HS-27A (cell line): ENCODE results near the gene PPIL6.
"Not testable (repeated sequence)": the region's sequence is repeated elsewhere in the genome, so short reads cannot be mapped to it uniquely, and the experiment has no call there.

ENCODE experiments used
- DNase-seq: peaks from one replicate; pipeline ENCODE4 v3.0.0-alpha.2; 2012; ENCODE audit warnings: low read depth, missing footprints

The PPIL6 gene

DNA sequence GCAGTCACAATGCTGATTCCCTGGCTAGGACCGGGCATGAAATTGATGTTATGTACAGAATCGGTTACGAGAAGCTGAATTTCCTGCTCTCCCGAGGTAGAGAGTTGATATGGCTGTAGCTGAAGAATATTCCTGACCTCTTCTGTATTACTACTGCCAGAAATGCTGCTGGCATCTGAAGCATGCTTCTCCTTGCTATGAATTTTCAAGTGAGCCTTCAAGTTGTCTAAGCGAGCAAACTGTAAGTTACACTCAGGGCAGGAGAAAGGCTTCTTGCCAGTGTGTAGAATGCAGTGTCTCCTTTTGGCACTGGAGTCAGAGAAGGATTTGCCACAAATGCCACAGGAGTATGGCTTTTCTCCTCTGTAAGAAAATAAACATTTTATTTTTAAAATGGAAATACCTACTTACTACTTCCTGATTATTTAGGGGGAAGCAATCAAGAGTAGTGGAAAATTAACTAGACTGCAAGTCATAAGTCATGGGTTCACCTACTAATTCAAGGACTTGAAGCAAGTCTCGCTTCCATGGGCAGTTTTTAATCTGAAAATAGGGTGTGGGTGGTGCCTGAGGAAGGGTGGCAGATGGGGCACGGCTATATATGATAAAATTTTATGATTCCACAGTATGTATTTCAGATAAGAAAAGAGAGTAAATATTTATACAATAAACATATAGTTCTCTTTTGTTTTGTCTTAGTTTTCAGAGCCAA is 25.9 kb upstream of the PPIL6 start:
- no peak for DNase-seq

DNA sequence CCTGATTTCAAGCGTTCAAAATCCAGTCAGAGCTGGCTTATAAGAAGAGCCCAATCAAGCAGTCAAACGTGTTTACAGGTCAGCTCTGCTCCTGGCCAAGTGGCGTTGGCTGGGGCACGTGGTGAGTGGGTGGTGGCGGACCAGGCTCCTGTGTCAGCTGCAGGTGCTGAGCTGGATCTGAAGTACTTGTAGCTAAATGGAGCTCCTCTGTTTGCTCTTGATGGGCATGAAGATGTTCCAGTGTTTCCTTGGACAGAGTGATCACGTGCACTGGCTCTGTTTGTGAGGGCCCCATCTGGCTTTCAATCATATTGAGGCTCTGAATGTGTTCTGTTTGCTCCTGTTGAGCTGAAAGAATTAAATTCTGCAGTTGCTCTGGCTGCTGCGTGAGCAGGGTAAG is 25.3 kb upstream of the PPIL6 start:
- DNase-seq = no peak

DNA sequence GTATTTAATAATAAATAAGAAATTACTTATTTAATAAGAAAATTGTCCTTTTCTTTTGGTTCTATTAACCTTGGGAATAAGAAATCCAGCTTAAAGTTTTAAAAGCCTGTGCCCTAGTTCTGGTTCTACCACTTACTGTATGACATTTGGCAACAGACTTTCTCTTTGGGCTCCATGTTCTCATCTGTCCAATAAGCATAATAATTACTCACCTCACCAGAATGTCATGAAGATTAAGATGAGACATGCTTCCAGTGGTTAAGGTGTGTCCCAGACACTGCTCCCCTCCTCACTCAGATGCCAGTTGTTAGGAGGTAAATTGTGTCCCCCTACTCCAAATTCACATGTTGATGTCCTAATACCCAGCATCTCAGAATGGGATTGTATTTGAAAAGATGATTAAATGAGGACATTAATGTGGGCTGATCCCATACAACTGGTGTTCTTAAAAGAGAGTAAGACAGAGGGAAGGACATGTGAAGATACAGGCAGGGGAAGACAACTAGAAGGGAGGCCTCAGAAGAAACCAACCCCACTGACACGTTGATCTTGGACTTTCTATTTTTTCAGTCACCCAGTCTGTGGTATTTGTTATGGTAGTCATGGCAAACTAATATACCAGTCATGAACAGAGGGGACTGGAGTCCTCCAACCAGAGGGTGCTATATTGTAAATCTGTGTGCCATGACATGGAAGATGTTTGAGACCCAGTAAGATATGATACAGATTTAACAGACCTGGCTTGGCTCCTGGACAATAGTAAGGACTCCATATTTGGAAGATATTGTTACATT is 21.5 kb upstream of the PPIL6 start:
- no peak for DNase-seq

GRCh38 chr6:109461205-109461604 is 20.8 kb upstream of the PPIL6 start:
- not testable (repeated sequence) for DNase-seq

- DNase-seq = no peak
These were observed 19.9 kb upstream of the PPIL6 start for GRCh38 chr6:109460161-109460829.

DNA sequence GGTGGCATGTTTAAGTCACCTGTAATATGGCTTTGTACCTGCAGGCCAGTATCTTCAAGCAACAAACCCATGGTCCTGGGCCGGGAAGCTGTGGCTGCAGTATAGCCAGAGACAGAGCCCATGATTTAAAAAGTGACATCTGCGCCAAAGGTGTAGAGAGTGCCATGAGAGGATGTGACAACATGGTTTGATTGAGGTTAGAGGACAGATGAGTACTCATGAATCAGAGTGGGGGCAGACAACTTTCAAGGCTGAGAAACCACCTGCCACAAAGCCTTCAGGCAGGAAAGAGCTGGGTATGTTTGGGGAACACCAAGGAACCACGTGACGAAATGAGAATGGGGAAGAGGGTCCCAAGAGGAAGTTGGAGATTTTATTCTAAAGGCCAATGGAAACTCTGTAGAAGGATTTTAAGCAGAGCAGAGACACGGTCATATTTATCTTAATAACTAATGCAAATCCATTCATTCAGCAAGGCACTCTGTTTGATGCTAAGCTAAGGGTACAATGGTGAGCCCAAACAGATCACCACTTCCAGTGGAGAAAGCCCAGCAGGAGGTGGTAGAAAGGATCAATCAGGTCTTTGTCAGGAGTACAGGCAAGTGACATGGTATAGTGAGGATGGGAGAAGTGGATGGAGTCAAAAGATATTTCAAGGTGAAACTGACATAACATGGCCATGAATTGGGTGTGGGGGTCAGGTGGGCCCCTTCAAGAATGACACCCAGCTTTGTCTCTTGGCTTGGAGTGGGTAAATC is 18.5 kb upstream of the PPIL6 start:
- no peak for DNase-seq

- no peak for DNase-seq
These were observed 17.2 kb upstream of the PPIL6 start for GRCh38 chr6:109457562-109457996.

GRCh38 chr6:109456710-109457561 is 16.5 kb upstream of the PPIL6 start:
- no peak for DNase-seq

- no peak for DNase-seq
These were observed 15.7 kb upstream of the PPIL6 start for GRCh38 chr6:109456111-109456583.

DNA sequence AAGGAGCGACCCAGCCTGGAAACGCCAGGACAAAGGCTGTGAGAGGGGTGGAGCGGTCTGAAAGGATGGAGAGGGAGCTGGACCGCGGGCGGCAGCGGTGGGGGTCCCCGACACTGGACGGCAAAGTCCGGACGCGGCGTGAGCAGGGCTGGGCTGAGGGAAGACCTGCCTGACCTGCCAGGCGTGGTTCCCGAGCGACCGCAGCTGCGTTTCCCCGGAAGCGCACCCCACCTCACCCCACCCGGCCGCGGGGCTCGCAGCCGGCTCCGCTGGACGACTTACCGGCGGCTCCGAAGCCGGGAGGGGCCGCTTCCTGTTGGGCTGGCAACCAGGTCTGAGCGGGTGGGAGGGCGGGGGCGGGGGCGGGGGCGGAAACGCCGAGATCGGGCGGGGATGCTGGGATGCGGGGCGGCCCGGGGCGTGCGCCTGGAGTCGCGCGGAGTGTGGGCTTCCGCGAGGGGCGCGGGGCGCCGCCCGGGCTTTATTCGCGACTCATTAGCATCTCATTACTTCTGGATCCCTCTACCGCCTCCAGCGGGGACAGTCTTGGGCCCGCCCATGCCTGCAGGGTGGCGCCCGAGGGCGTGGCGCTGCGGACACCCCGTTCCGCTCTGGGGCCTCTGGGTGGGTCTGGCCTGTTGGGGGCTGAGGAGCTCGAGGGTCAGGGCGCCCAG is 15.1 kb upstream of the PPIL6 start, which contains the start of gene MICAL1:
Gene MICAL1, minus strand, starts transcription at position 336 of the 674 bp plus-strand sequence. CDS start 1,576 bp downstream, outside the sequence.
- no peak for DNase-seq

DNA sequence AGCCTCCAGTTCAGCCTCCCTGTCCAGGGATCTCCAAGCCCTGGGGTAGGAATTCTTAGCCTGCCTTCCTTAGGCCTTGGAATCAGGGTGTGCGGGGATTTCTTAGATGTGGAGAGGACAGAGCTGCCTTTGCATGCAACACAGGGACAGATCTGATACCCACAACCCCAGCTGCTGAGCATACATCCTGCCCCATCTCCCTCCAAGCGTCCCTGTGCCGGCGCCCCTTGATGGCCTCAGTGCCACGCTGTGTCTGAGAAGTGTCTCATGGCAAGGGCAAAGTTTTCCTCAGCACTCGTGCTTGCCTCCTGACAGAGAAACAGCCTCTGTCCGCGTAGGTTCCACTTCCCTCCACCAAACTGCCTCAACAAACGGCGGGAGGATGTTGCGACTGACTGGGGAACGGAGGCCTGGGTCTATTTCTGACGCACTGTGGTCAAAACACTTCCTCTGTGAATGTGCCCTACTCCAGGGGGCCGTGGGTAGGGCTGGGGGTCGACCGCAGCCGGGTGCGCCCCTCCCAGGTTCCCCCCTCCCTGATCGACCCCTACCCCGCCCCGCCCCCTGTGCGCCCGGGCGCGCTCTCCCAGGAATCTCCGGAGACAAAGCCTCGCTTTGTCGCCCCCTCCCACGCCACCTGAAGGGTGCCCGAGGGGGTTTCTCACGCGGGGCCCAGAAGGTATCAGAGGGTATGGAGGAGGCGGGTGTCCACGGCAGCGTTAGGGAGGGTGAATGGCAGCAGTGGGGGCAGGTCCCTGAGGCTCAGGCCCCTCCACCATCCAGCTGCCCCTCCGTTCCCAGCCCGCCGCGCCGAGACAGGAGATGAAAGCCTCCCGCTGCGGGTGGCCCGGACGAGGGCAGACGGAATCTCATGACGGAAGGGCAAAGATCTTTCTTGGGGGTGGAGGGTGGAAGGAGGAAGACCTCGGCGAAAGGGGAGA is 14.3 kb upstream of the PPIL6 start:
- no peak for DNase-seq

GRCh38 chr6:109453594-109454495 is 13.4 kb upstream of the PPIL6 start:
- no peak for DNase-seq

GRCh38 chr6:109453156-109453555 is 12.7 kb upstream of the PPIL6 start:
- no peak for DNase-seq

DNA sequence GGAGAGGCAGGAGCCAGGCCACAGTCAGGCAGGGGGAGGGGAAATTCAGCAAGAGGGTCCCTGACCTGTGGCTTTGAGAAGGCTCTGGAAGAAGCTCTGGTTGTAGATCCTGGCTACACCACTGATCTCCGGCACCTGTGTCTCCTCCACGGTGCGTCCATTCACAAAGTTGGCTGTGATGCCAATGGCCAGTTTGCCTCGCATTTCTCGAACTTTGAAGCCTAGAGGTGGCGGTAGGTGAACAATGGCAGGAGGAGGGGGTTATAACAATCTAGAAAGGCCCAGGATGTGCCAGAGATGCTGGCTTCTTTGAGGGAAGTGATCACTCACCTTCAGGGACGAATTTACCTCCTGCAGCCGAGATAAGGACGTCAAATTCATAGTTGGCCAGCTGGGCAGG is 11.8 kb upstream of the PPIL6 start:
- DNase-seq = no peak

- no peak for DNase-seq
These were observed 10.9 kb upstream of the PPIL6 start for GRCh38 chr6:109451376-109451775.

DNA sequence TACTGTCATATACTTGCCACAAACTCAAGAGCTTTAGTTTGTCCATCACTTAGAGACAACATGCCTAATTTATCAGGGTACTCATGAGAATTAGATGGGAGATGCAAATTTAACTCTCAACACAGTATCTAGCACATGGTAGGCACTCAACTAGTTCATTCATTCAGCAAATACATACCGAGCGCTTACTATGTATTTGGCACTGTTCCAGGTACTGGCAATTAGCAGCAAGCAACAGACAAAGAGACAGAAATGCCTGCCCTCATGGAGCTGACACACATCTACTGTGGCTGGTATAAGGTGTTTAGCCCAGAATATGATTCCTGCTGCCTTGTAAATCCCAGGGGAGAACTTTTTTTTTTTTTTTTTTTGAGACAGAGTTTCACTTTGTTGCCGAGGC is 10.4 kb upstream of the PPIL6 start:
- DNase-seq = no peak

GRCh38 chr6:109449795-109450673 is 9.6 kb upstream of the PPIL6 start:
- DNase-seq = no peak
